ENCODE data around the gene PIM2. TPM values are rescaled to one million over a fixed set of nuclear protein-coding genes. Genes with fewer than 3 reads are reported as not detected.

The PIM2 gene
- total RNA-seq, 1 donor = 4.3 TPM

- DNase-seq (ENCODE audit: insufficient read length, low spot score, missing footprints) = no peak
- Histone ChIP-seq H3K36me3 (ENCODE audit: insufficient read depth, low read length) (peaks cover 21% of the 10 kb centered on the region), H3K4me2 (ENCODE audit: insufficient read depth, low read length) (no peak overlapping the region), H3K27ac (ENCODE audit: low read depth, low read length) (no peak overlapping the region), H3K4me1 (ENCODE audit: insufficient read depth, low read length) (peaks cover 7% of the 10 kb centered on the region), H3K27me3 (ENCODE audit: insufficient read depth, low read length) (no peaks in the 10 kb centered on the region), H2AFZ (ENCODE audit: low read length) (no peak overlapping the region), H3K79me2 (ENCODE audit: insufficient read depth, low read length) (peaks cover 3% of the 10 kb centered on the region), H3K9me3 (ENCODE audit: low read depth, low read length) (no peaks in the 10 kb centered on the region), H4K20me1 (ENCODE audit: insufficient read depth, low read length) (peaks cover 4% of the 10 kb centered on the region), H3K4me3 (ENCODE audit: insufficient read depth, low read length) (no peak overlapping the region)
- TF ChIP-seq CTCF (IDR thresholded peaks at IDR 0.05; ENCODE audit: extremely low read depth, low read depth, low read length) = no peak
Observed at GRCh38 chrX:48924270-48924669, 5.4 kb upstream of the PIM2 start.

GRCh38 chrX:48923771-48924170 lies 4.9 kb upstream of the PIM2 start:
- no peak for DNase-seq (ENCODE audit: insufficient read length, low spot score, missing footprints)
- TF ChIP-seq CTCF (IDR thresholded peaks at IDR 0.05; ENCODE audit: extremely low read depth, low read depth, low read length) = no peak
- no peak overlapping the region for H3K27ac ChIP-seq (ENCODE audit: low read depth, low read length)
- H4K20me1 ChIP-seq (ENCODE audit: insufficient read depth, low read length) = peaks cover 4% of the 10 kb centered on the region
- H3K79me2 ChIP-seq (ENCODE audit: insufficient read depth, low read length) = peaks cover 3% of the 10 kb centered on the region
- H3K9me3 ChIP-seq (ENCODE audit: low read depth, low read length) = no peaks in the 10 kb centered on the region
- no peak overlapping the region for H2AFZ ChIP-seq (ENCODE audit: low read length)
- no peak overlapping the region for H3K4me2 ChIP-seq (ENCODE audit: insufficient read depth, low read length)
- H3K4me1 ChIP-seq (ENCODE audit: insufficient read depth, low read length) = peaks cover 11% of the 10 kb centered on the region
- H3K4me3 ChIP-seq (ENCODE audit: insufficient read depth, low read length) = no peak overlapping the region
- H3K27me3 ChIP-seq (ENCODE audit: insufficient read depth, low read length) = no peaks in the 10 kb centered on the region
- H3K36me3 ChIP-seq (ENCODE audit: insufficient read depth, low read length) = peaks cover 21% of the 10 kb centered on the region

GRCh38 chrX:48920718-48921104 lies 1.9 kb upstream of the PIM2 start:
- Histone ChIP-seq H2AFZ (ENCODE audit: low read length) (no peak overlapping the region), H3K36me3 (ENCODE audit: insufficient read depth, low read length) (peaks cover 21% of the 10 kb centered on the region), H3K4me1 (ENCODE audit: insufficient read depth, low read length) (peaks cover 11% of the 10 kb centered on the region), H3K4me2 (ENCODE audit: insufficient read depth, low read length) (no peak overlapping the region), H4K20me1 (ENCODE audit: insufficient read depth, low read length) (no peaks in the 10 kb centered on the region), H3K27me3 (ENCODE audit: insufficient read depth, low read length) (no peaks in the 10 kb centered on the region), H3K27ac (ENCODE audit: low read depth, low read length) (no peak overlapping the region), H3K4me3 (ENCODE audit: insufficient read depth, low read length) (no peak overlapping the region), H3K79me2 (ENCODE audit: insufficient read depth, low read length) (peaks cover 3% of the 10 kb centered on the region), H3K9me3 (ENCODE audit: low read depth, low read length) (no peaks in the 10 kb centered on the region)
- DNase-seq (ENCODE audit: insufficient read length, low spot score, missing footprints) = no peak
- no peak for TF ChIP-seq CTCF (IDR thresholded peaks at IDR 0.05; ENCODE audit: extremely low read depth, low read depth, low read length)

- Histone ChIP-seq H2AFZ (ENCODE audit: low read length) (no peak overlapping the region), H3K27me3 (ENCODE audit: insufficient read depth, low read length) (no peaks in the 10 kb centered on the region), H3K36me3 (ENCODE audit: insufficient read depth, low read length) (peaks cover 15% of the 10 kb centered on the region), H3K4me3 (ENCODE audit: insufficient read depth, low read length) (no peak overlapping the region), H4K20me1 (ENCODE audit: insufficient read depth, low read length) (no peaks in the 10 kb centered on the region), H3K4me1 (ENCODE audit: insufficient read depth, low read length) (peaks cover 11% of the 10 kb centered on the region), H3K4me2 (ENCODE audit: insufficient read depth, low read length) (peak overlapping the region; percentile 78), H3K9me3 (ENCODE audit: low read depth, low read length) (no peaks in the 10 kb centered on the region), H3K79me2 (ENCODE audit: insufficient read depth, low read length) (peaks cover 3% of the 10 kb centered on the region), H3K27ac (ENCODE audit: low read depth, low read length) (no peak overlapping the region)
- peak; percentile 83 for DNase-seq (ENCODE audit: insufficient read length, low spot score, missing footprints)
- TF ChIP-seq CTCF (IDR thresholded peaks at IDR 0.05; ENCODE audit: extremely low read depth, low read depth, low read length) = no peak
Observed at GRCh38 chrX:48919947-48920717, 1.3 kb upstream of the PIM2 start.

Measured in osteoblast (primary cell).